ENCODE results near the gene ROR2.

ROR2 gene

GRCh38 chr9:91948597-91949391, 1.2 kb downstream of the ROR2 start:
- in situ Hi-C loops (cut with MboI; ENCODE audit: low sequenced_read_pairs) = no loop called here

- in situ Hi-C loops (cut with MboI; ENCODE audit: low sequenced_read_pairs) = no loop called here
Measured at GRCh38 chr9:91948101-91948596, 1.9 kb downstream of the ROR2 start.

GRCh38 chr9:91946653-91947488, 3.2 kb downstream of the ROR2 start:
- in situ Hi-C loops (cut with MboI; ENCODE audit: low sequenced_read_pairs) = no loop called here

- in situ Hi-C loops (cut with MboI; ENCODE audit: low sequenced_read_pairs) = no loop called here
Measured at GRCh38 chr9:91946196-91946595, 3.8 kb downstream of the ROR2 start.

GRCh38 chr9:91945277-91946085, 4.5 kb downstream of the ROR2 start:
- in situ Hi-C loops (cut with MboI; ENCODE audit: low sequenced_read_pairs) = no loop called here

- in situ Hi-C loops (cut with MboI; ENCODE audit: low sequenced_read_pairs) = no loop called here
Measured at GRCh38 chr9:91944711-91945110, 5.3 kb downstream of the ROR2 start.

- in situ Hi-C loops (cut with MboI; ENCODE audit: low sequenced_read_pairs) = no loop called here
Measured at GRCh38 chr9:91943478-91944470, 6.3 kb downstream of the ROR2 start.

- in situ Hi-C loops (cut with MboI; ENCODE audit: low sequenced_read_pairs) = no loop called here
Measured at GRCh38 chr9:91942201-91942600, 7.8 kb downstream of the ROR2 start.

GRCh38 chr9:91939978-91940377, 10.1 kb downstream of the ROR2 start:
- in situ Hi-C loops (cut with MboI; ENCODE audit: low sequenced_read_pairs) = no loop called here

GRCh38 chr9:91937727-91938126, 12.3 kb downstream of the ROR2 start:
- in situ Hi-C loops (cut with MboI; ENCODE audit: low sequenced_read_pairs) = no loop called here

- in situ Hi-C loops (cut with MboI; ENCODE audit: low sequenced_read_pairs) = no loop called here
Measured at GRCh38 chr9:91937056-91937455, 13.0 kb downstream of the ROR2 start.

- in situ Hi-C loops (cut with MboI; ENCODE audit: low sequenced_read_pairs) = no loop called here
Measured at GRCh38 chr9:91935805-91936514, 14.1 kb downstream of the ROR2 start.

GRCh38 chr9:91935066-91935749, 14.8 kb downstream of the ROR2 start:
- in situ Hi-C loops (cut with MboI; ENCODE audit: low sequenced_read_pairs) = no loop called here

- in situ Hi-C loops (cut with MboI; ENCODE audit: low sequenced_read_pairs) = no loop called here
Measured at GRCh38 chr9:91934654-91935053, 15.4 kb downstream of the ROR2 start.

- in situ Hi-C loops (cut with MboI; ENCODE audit: low sequenced_read_pairs) = no loop called here
Measured at GRCh38 chr9:91933556-91934352, 16.3 kb downstream of the ROR2 start.

GRCh38 chr9:91930475-91930874, 19.6 kb downstream of the ROR2 start:
- in situ Hi-C loops (cut with MboI; ENCODE audit: low sequenced_read_pairs) = no loop called here

- in situ Hi-C loops (cut with MboI; ENCODE audit: low sequenced_read_pairs) = no loop called here
Measured at GRCh38 chr9:91929331-91929730, 20.7 kb downstream of the ROR2 start.
